ENCODE measurements around the gene UIMC1.

Gene UIMC1

GRCh38 chr5:176881021-176881749, 125.4 kb downstream of the UIMC1 start:
- no peaks in the 10 kb centered on the region for H3K36me3 ChIP-seq (ENCODE audit: control insufficient read depth in 2 of 2, insufficient read depth in 1 of 2, low read length in 2 of 2)
- no peak overlapping the region for H3K27ac ChIP-seq (ENCODE audit: extremely low read depth, low read depth, low read length)

GRCh38 chr5:176880366-176881020, 126.1 kb downstream of the UIMC1 start:
- POLR2A ChIA-PET, result no interaction called here
- Histone ChIP-seq H3K36me3 (ENCODE audit: control insufficient read depth in 2 of 2, insufficient read depth in 1 of 2, low read length in 2 of 2) (no peaks in the 10 kb centered on the region), H3K4me3 (ENCODE audit: low read depth, low read length) (no peak overlapping the region), H3K4me1 (ENCODE audit: control insufficient read depth, insufficient read depth, low read length) (no peaks in the 10 kb centered on the region), H3K9me3 (ENCODE audit: control insufficient read depth, insufficient read depth, low read depth, low read length) (no peaks in the 10 kb centered on the region), H3K27ac (ENCODE audit: extremely low read depth, low read depth, low read length) (no peak overlapping the region)
- TF ChIP-seq ZNF174 (tag by site-specific recombination; IDR thresholded peaks at IDR 0.05) (no peak), ZNF2 (tag by site-specific recombination; IDR thresholded peaks at IDR 0.05) (no peak), ZNF658 (tag by site-specific recombination; IDR thresholded peaks at IDR 0.05) (no peak), ZNF514 (tag by site-specific recombination; IDR thresholded peaks at IDR 0.05) (no peak), ZNF26 (tag by site-specific recombination; IDR thresholded peaks at IDR 0.05) (no peak)
- CTCF ChIA-PET, result no interaction called here

More at GRCh38 chr5:176881021-176881749, 125.4 kb downstream of the UIMC1 start:
- H3K9me3 ChIP-seq (ENCODE audit: control insufficient read depth, insufficient read depth, low read depth, low read length), result no peaks in the 10 kb centered on the region
- no peak overlapping the region for H3K4me3 ChIP-seq (ENCODE audit: low read depth, low read length)
- POLR2A ChIA-PET, result no interaction called here
- CTCF ChIA-PET, result no interaction called here
- H3K4me1 ChIP-seq (ENCODE audit: control insufficient read depth, insufficient read depth, low read length), result no peaks in the 10 kb centered on the region
- no peak for TF ChIP-seq WT1 (tag by site-specific recombination; IDR thresholded peaks at IDR 0.05)

GRCh38 chr5:176879663-176880361, 126.8 kb downstream of the UIMC1 start:
- POLR2A ChIA-PET, result no interaction called here
- Histone ChIP-seq H3K4me3 (ENCODE audit: low read depth, low read length) (no peak overlapping the region), H3K4me1 (ENCODE audit: control insufficient read depth, insufficient read depth, low read length) (no peaks in the 10 kb centered on the region), H3K36me3 (ENCODE audit: control insufficient read depth in 2 of 2, insufficient read depth in 1 of 2, low read length in 2 of 2) (no peaks in the 10 kb centered on the region), H3K27ac (ENCODE audit: extremely low read depth, low read depth, low read length) (no peak overlapping the region), H3K9me3 (ENCODE audit: control insufficient read depth, insufficient read depth, low read depth, low read length) (no peaks in the 10 kb centered on the region)
- CTCF ChIA-PET, result no interaction called here
- no peak for TF ChIP-seq REPIN1 (tag by site-specific recombination; IDR thresholded peaks at IDR 0.05; ENCODE audit: low read depth)
- TF ChIP-seq ZNF202 (tag by site-specific recombination; IDR thresholded peaks at IDR 0.05; ENCODE audit: borderline replicate concordance), result no peak
- TF ChIP-seq ZNF776 (tag by site-specific recombination; IDR thresholded peaks at IDR 0.05; ENCODE audit: borderline replicate concordance), result no peak
- no peak for TF ChIP-seq ZNF18 (tag by site-specific recombination; IDR thresholded peaks at IDR 0.05)
- no peak for TF ChIP-seq KLF10 (tag by site-specific recombination; IDR thresholded peaks at IDR 0.05)
- TF ChIP-seq ZBTB7A (tag by site-specific recombination; IDR thresholded peaks at IDR 0.05; ENCODE audit: low read depth), result no peak
- TF ChIP-seq ZNF394 (tag by site-specific recombination; IDR thresholded peaks at IDR 0.05; ENCODE audit: borderline replicate concordance), result no peak
- TF ChIP-seq ZNF114 (tag by site-specific recombination; IDR thresholded peaks at IDR 0.05), result no peak
- no peak for TF ChIP-seq ZNF670 (tag by site-specific recombination; IDR thresholded peaks at IDR 0.05; ENCODE audit: low read depth)
- no peak for TF ChIP-seq ZNF529 (tag by site-specific recombination; IDR thresholded peaks at IDR 0.05; ENCODE audit: insufficient replicate concordance)
- TF ChIP-seq ZNF701 (tag by site-specific recombination; IDR thresholded peaks at IDR 0.05), result no peak
- no peak for TF ChIP-seq PRDM1 (tag by site-specific recombination; IDR thresholded peaks at IDR 0.05)
- TF ChIP-seq PATZ1 (tag by site-specific recombination; IDR thresholded peaks at IDR 0.05), result no peak
- TF ChIP-seq ZNF501 (tag by site-specific recombination; IDR thresholded peaks at IDR 0.05), result no peak
- no peak for TF ChIP-seq ZNF621 (tag by site-specific recombination; IDR thresholded peaks at IDR 0.05)
- TF ChIP-seq KLF8 (tag by site-specific recombination; IDR thresholded peaks at IDR 0.05), result no peak
- no peak for TF ChIP-seq ZNF692 (tag by site-specific recombination; IDR thresholded peaks at IDR 0.05)
- TF ChIP-seq ZSCAN30 (tag by site-specific recombination; IDR thresholded peaks at IDR 0.05), result no peak

Data from HEK293 (cell line).